ENCODE measurements around the gene CNTF. TPM values are rescaled to one million over a fixed set of nuclear protein-coding genes. Genes with fewer than 3 reads are reported as not detected.

CNTF gene
- total RNA-seq, 1 donor from 2014 or later = 2.8 TPM

- no peak for DNase-seq (ENCODE audit: extremely low read depth, low read depth, low spot score)
Observed at GRCh38 chr11:58606930-58607714, 15.3 kb upstream of the CNTF start.

- DNase-seq (ENCODE audit: extremely low read depth, low read depth, low spot score) = no peak
Observed at GRCh38 chr11:58608331-58608730, 14.1 kb upstream of the CNTF start.

GRCh38 chr11:58609723-58610122 lies 12.7 kb upstream of the CNTF start:
- DNase-seq (ENCODE audit: extremely low read depth, low read depth, low spot score) = no peak

GRCh38 chr11:58613228-58613627 lies 9.2 kb upstream of the CNTF start:
- no peak for DNase-seq (ENCODE audit: extremely low read depth, low read depth, low spot score)

- DNase-seq (ENCODE audit: extremely low read depth, low read depth, low spot score) = no peak
Observed at GRCh38 chr11:58615559-58615958, 6.9 kb upstream of the CNTF start.

- DNase-seq (ENCODE audit: extremely low read depth, low read depth, low spot score) = no peak
Observed at GRCh38 chr11:58616594-58616993, 5.9 kb upstream of the CNTF start.

GRCh38 chr11:58617976-58618557 lies 4.4 kb upstream of the CNTF start:
- DNase-seq (ENCODE audit: extremely low read depth, low read depth, low spot score) = no peak

GRCh38 chr11:58621586-58622262 lies 741 bp upstream of the CNTF start:
- no peak for DNase-seq (ENCODE audit: extremely low read depth, low read depth, low spot score)

GRCh38 chr11:58625086-58625485 lies 2.6 kb downstream of the CNTF start:
- no peak for DNase-seq (ENCODE audit: extremely low read depth, low read depth, low spot score)

GRCh38 chr11:58625826-58626460 lies 3.5 kb downstream of the CNTF start:
- no peak for DNase-seq (ENCODE audit: extremely low read depth, low read depth, low spot score)

GRCh38 chr11:58626934-58627483 lies 4.5 kb downstream of the CNTF start:
- DNase-seq (ENCODE audit: extremely low read depth, low read depth, low spot score) = no peak

GRCh38 chr11:58628446-58628845 lies 6.0 kb downstream of the CNTF start:
- DNase-seq (ENCODE audit: extremely low read depth, low read depth, low spot score) = no peak

GRCh38 chr11:58629857-58630256 lies 7.4 kb downstream of the CNTF start:
- DNase-seq (ENCODE audit: extremely low read depth, low read depth, low spot score) = no peak

- no peak for DNase-seq (ENCODE audit: extremely low read depth, low read depth, low spot score)
Observed at GRCh38 chr11:58631378-58631777, 8.9 kb downstream of the CNTF start.

- no peak for DNase-seq (ENCODE audit: extremely low read depth, low read depth, low spot score)
Observed at GRCh38 chr11:58632510-58632909, 10.0 kb downstream of the CNTF start.

GRCh38 chr11:58636587-58636986 lies 14.1 kb downstream of the CNTF start:
- DNase-seq (ENCODE audit: extremely low read depth, low read depth, low spot score) = no peak

- no peak for DNase-seq (ENCODE audit: extremely low read depth, low read depth, low spot score)
Observed at GRCh38 chr11:58637371-58637770, 14.9 kb downstream of the CNTF start.

GRCh38 chr11:58639103-58639502 lies 16.6 kb downstream of the CNTF start:
- no peak for DNase-seq (ENCODE audit: extremely low read depth, low read depth, low spot score)

GRCh38 chr11:58639669-58640068 lies 17.2 kb downstream of the CNTF start:
- no peak for DNase-seq (ENCODE audit: extremely low read depth, low read depth, low spot score)

GRCh38 chr11:58640386-58641023 lies 18.0 kb downstream of the CNTF start:
- DNase-seq (ENCODE audit: extremely low read depth, low read depth, low spot score) = no peak

- no peak for DNase-seq (ENCODE audit: extremely low read depth, low read depth, low spot score)
Observed at GRCh38 chr11:58641341-58641740, 18.9 kb downstream of the CNTF start.

Measured in glomerular endothelial cell (primary cell).